GM10266 (cell line): Measurements from ENCODE around the gene INPP4A.

ENCODE experiments used
- DNase-seq: peaks from one replicate; pipeline ENCODE4 v3.0.0; 2012; ENCODE audit errors: extremely low spot score
- CTCF ChIP-seq: IDR thresholded peaks from 2 replicates; pipeline ENCODE4 v1.5.1; 2012; ENCODE audit warnings: mild to moderate bottlenecking, low read depth; ENCODE audit not compliant: control insufficient read depth, insufficient read depth; ENCODE audit errors: missing control alignments

INPP4A gene

GRCh38 chr2:98448441-98449145, 3.9 kb downstream of the INPP4A start:
- TF ChIP-seq CTCF, result no peak
- no peak for DNase-seq

- DNase-seq, result no peak
- no peak for TF ChIP-seq CTCF
Measured at GRCh38 chr2:98452396-98453027, 7.9 kb downstream of the INPP4A start.

DNA sequence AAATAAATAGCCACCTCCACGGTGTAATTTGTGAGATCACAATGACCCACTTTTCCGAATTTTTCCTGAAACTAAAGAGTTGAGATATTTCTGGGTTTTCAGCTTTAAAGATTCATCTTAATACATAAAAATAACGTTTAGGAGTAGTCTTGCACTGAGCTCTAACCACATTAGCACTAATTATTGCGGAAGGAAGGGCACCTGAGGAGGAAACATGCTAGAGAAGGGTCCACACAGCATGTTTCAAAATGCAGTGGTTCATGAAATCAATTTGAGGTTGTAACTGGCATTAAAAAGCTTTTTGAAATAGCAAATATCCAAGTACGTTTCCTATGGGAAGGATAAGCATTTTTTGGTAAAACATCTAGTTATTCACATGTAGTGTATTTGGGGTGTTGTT, 8.4 kb downstream of the INPP4A start:
- TF ChIP-seq CTCF, result no peak
- no peak for DNase-seq

DNA sequence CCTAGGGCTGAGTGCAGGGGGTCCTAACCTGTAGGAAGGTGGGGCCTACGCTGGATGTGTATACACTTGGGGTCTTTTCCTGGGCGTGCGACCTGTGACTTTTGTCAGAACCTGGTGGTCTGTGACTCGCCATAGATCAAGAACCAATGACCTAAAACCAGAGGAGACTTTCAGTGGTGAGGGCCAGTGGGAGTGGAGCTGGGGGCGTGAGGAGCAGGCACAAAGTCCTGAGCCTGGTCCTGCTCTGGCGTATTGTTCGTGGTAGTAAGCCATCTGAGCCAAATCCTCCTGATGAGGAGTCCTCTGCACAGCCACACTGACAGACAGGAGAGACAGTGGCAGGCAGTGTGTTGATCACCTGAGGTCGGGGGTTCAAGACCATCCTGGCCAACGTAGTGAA, 8.9 kb downstream of the INPP4A start:
- no peak for DNase-seq
- no peak for TF ChIP-seq CTCF

GRCh38 chr2:98454073-98454472, 9.4 kb downstream of the INPP4A start:
- TF ChIP-seq CTCF, result no peak
- no peak for DNase-seq

DNA sequence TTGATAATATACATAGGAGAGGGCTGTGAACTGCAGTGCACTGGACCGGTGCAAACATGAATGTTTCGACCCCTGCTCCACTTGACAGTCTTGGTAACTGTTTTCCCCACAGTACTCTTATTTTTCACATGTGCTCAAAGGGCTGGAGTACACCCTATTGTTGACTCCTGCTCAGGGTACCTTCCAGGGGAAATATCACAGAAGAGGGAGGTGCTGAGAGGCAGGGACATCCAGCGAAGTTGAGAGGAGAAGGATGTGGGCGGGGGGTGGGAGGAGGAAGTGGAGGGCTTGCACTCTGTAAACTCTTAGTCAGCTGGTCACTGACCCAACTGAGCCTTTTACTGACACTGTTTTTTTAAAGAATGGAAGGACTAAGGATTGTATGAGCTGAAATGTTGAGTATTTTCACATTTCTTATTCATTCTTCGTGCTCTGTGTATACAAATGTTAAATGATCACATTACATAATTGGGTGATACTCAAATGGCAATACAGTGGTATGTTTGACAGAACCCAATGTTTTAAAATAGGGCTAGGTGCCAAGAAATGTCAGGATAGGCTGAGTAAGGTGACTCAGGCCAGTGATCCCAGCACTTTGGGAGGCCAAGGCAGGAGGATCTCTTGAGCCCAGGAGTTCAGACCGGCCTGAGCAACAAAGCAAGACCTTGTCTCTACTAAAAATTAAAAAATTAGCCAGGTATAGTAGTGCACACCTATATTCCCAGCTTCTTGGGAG, 10.0 kb downstream of the INPP4A start:
- TF ChIP-seq CTCF, result no peak

More for the DNA sequence above, 10.0 kb downstream of the INPP4A start:
- peak; percentile 65 for DNase-seq
